Hematopoietic multipotent progenitor cell treated with erythropoietin and hydrocortisone succinate and interleukin-3 and kit ligand, for 4 days (in vitro differentiated cells): ENCODE data around the gene USP9Y.
A peak's percentile ranks its signal among the peaks of the same experiment; 100 is the strongest.

ENCODE experiments used
- DNase-seq: peaks from one replicate; pipeline ENCODE4 v3.0.0-alpha.2; 2015

The USP9Y gene

DNA sequence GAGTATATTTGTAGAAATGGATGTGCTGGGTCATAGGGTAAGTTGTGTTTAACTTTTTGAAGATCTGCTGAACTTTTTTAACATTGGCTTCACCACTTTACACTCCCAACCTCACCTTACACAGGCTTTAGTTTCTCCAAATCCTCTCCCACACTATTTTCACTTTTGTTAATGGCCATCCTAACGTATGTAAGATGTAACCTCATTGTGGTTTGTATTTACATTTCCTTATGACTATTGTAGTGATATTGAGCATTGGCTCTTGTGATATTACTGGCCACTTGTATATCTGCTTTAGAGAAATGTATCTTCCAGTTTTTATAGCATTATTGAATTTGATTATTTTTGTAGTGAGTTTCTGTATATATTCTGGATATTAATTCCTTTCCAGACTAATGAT is 93.0 kb downstream of the USP9Y start:
- no peak for DNase-seq

DNA sequence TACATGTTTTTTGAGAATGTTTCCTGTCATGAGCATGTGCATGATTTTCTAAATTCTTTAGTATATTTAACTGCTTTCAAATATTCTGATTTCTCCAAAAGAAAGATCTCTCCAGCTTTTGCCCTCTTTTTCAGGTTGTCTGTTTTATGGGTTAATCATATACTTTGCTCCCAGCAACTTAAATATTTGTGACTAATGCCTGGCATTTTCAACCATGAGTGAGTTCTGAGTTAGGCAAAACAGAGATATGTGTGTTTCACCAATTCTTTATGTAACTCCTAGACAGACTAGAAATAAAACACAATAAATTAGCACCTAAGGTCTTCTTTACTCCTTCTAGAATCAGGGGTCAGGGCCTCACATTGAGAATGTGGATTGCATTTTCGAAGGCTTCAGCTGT is 107.0 kb downstream of the USP9Y start:
- DNase-seq: no peak

- peak; percentile 58 for DNase-seq
Measured at GRCh38 chrY:12809034-12809433, 108.0 kb downstream of the USP9Y start.

DNA sequence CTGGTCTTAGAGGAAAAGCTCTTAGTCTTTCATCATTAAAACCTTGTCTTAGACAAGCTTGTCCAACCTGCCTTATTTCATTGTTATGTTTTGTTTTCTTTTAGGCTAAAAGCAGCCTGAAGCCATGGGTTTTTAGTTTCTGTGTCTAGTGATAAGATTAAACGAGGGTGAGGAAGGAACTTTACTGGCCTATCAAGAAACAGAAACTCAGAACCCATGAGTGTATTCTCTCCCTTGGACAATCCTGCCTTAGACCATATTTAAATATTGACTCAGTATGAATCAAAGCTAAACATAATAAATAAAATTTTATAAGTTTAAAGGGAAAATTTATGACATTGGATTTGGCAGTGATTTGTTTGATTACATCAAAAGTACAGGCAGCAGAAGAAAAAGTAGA is 122.4 kb downstream of the USP9Y start:
- no peak for DNase-seq

- DNase-seq: no peak
Measured at GRCh38 chrY:12826791-12827190, 125.8 kb downstream of the USP9Y start.

DNA sequence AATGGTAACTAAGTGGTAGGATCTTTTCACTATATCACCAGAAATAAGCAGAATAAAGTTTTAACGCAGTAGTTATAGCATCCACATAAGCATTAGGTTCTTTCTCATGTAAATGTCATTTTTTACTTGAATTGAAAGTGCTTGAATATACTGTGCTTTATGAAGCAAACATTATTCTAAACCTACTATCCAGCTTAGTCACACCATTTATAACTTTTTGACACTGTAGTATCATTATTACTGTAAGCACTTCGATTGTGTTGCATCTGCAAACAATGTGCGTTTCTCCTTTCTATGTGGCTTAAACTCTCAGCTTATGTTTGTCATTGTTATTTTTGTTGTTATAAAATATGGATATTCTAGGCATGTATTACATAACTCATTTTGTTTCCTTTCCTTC is 132.3 kb downstream of the USP9Y start:
- DNase-seq: no peak

DNA sequence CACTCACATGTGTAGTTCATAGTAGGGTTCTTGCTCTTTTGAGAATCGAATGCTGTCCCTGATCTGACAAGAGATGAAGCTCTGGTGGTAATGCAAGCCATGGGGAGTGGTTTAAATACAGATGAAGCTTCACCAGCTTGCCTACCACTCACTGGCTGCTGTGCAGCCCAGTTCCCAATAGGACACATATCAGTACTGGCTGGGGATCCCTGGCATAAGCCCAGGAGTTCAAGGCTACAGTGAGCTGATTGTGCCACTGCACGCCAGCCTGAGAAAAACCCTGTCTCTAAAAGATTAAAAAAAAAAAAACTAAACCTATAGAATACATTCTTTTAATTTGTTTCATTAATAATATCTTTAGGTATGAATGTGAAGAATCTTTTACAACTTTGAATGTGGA is 136.5 kb downstream of the USP9Y start:
- DNase-seq: peak; percentile 3

- DNase-seq: no peak
Measured at GRCh38 chrY:12841368-12841767, 140.3 kb downstream of the USP9Y start.

DNA sequence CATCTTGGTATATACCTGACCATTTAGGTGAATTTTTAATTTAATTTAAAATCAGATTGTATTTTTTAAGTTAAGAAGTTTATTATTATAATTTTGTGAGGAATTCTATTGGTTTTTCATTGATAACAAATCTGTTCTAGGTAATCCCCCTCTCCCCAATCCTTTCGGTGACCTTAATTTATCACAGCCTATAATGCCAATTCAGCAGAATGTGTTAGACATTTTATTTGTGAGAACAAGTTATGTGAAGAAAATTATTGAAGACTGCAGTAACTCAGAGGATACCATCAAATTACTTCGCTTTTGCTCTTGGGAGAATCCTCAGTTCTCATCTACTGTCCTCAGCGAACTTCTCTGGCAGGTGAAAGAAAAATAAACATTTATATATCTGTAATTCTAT is 145.8 kb downstream of the USP9Y start:
- no peak for DNase-seq

DNA sequence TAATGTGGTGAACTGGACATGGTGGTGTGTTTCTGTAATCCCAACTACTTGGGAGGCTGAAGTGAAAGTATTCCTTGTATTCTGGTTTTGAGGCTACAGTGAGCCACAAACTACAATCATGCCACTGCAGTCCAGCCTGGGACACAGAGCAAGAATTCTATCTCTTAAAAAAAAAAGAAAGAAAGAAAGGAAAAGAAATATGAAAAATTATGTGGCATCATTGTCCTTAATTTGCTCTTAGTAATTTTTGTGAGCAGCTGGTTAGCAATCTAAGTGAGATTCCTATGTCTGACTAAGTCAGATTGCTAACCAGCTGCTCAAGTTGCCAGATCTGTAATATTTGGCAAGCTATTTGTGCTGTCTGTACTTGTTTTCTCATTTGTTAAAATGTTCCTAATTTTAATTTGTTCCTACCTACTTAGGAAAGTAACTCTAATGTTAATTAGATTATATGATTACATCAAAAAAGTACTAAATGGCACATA is 154.8 kb downstream of the USP9Y start:
- no peak for DNase-seq

DNA sequence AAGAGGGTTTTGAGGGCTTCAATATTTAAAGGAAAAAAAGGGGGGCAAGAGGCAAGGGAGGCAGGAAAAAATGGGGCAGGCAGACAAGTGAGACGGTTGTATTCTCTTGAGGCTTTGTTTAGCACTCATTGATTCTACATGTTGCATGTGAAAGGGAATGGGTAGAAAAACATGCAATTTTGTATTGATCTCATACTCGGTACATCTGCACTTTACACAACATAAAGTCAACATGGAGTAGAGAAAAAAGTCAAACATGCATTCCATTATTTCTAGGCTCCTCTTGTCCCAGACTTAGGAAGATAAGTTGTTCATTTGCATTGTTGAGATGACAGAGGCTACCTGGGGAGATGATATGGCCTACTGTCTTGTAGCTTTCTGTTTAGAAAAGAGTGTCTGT is 166.9 kb downstream of the USP9Y start:
- DNase-seq: no peak

DNA sequence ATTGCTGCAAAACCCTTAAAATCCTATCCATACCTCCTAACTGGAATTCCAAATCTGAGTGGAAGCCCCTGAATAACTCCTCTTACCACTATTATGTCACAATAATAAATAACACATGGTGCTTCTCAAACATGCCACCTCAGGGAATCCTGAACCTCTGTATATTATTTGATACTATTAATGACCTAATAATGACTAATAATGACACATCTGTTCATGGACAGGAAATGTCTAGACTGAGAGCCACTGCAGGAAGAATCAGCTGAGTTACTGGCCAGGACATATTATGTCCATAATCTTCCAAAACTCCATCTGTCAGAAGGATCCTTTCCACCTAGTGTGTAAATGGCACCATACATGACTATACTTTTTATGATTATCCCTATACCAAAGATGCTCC is 195.9 kb downstream of the USP9Y start:
- DNase-seq: no peak

DNA sequence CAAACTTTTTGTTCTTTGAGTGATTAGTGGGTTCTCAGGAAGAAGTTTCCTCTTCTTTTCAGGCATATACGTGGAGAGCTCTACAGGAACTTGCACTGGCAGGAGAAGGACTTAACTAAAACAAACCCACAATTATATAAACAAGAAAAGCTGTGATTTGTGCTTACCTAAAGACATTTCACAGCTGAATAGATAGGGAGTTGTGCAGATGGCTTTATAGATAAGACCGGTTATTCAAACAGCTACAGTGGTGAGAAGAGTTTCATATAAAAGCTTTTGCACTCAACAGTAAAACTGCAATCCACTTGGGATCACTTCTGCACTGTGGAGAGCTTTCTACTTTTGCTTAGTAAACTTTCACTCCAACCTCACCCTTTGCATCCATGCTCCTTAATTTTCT is 197.6 kb downstream of the USP9Y start:
- no peak for DNase-seq

- peak; percentile 96 for DNase-seq
Measured at GRCh38 chrY:12904618-12905516, 203.8 kb downstream of the USP9Y start, which contains the start of gene DDX3Y. DDX3Y (plus strand) TSS chrY:12904868; CDS start chrY:12904937, 69 bp downstream.

DNA sequence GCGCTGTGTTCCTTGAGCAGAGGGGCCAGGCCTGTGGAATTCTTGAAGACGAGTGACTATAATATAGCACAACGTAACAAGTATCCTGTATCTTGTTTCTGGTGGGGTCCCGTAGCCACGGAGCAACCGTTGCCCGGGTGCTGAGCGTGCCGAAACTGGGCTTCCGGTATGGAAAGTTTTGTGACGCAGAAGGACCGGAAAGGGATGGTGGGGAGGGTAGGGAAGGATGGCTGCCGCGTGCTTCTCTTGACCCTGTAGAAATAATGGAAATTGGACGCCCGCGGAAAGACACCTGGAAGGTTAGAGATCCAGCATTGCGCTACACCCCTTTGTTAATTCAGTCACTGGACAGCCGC is 204.5 kb downstream of the USP9Y start:
- peak; percentile 88 for DNase-seq

GRCh38 chrY:12905895-12906294 is 204.9 kb downstream of the USP9Y start:
- DNase-seq: peak; percentile 47
